ENCODE results near the gene RPL38. TPM values are rescaled to one million over a fixed set of nuclear protein-coding genes. Genes with fewer than 3 reads are reported as not detected.

RPL38 gene
- total and polyA plus RNA-seq, 5 experiments from 2014 or later, result 2,061 to 2,688 (median 2,282) TPM

- H3K4me1 Mint-ChIP-seq, result peaks cover 0 to 15% (median 0%) of the 10 kb centered on the region in 4 donors
- H3K27ac Mint-ChIP-seq, result no peak overlapping the region
- H3K36me3 Mint-ChIP-seq, result no peaks in the 10 kb centered on the region
- H3K27me3 Mint-ChIP-seq, result no peaks in the 10 kb centered on the region
- H3K9me3 Mint-ChIP-seq, result no peaks in the 10 kb centered on the region
- no peak for DNase-seq
- POLR2A ChIA-PET, result no interaction called here
- no peak for ATAC-seq
- H3K4me3 Mint-ChIP-seq, result no peak overlapping the region
Measured at GRCh38 chr17:74237321-74237720, 33.8 kb downstream of the RPL38 start.

GRCh38 chr17:74239172-74239571 is 35.7 kb downstream of the RPL38 start:
- no peak overlapping the region for H3K27ac Mint-ChIP-seq
- H3K4me3 Mint-ChIP-seq, result no peak overlapping the region
- ATAC-seq (no peak), DNase-seq (no peak)
- peaks cover 0 to 12% (median 0%) of the 10 kb centered on the region in 4 donors for H3K4me1 Mint-ChIP-seq
- no peaks in the 10 kb centered on the region for H3K9me3 Mint-ChIP-seq
- peaks cover 0 to 2% (median 0%) of the 10 kb centered on the region in 3 donors for H3K36me3 Mint-ChIP-seq
- no peaks in the 10 kb centered on the region for H3K27me3 Mint-ChIP-seq
- POLR2A ChIA-PET, result no interaction called here

- POLR2A ChIA-PET, result no interaction called here
- no peak for ATAC-seq
- Mint-ChIP-seq H3K4me1 (peaks cover 0 to 3% (median 0%) of the 10 kb centered on the region in 4 donors), H3K27me3 (no peaks in the 10 kb centered on the region), H3K9me3 (no peaks in the 10 kb centered on the region), H3K36me3 (peaks cover 0 to 2% (median 0%) of the 10 kb centered on the region in 3 donors), H3K4me3 (no peak overlapping the region), H3K27ac (peak overlapping the region in 2 of 10 donors; percentile 45 to 65)
- DNase-seq, result no peak
Measured at GRCh38 chr17:74240618-74241205, 37.2 kb downstream of the RPL38 start.

GRCh38 chr17:74241431-74241830 is 38.0 kb downstream of the RPL38 start:
- Mint-ChIP-seq H3K4me1 (peaks cover 0 to 3% (median 0%) of the 10 kb centered on the region in 4 donors), H3K36me3 (peaks cover 0 to 2% (median 0%) of the 10 kb centered on the region in 3 donors), H3K27ac (no peak overlapping the region), H3K9me3 (no peaks in the 10 kb centered on the region), H3K27me3 (no peaks in the 10 kb centered on the region), H3K4me3 (no peak overlapping the region)
- DNase-seq, result no peak
- ATAC-seq, result no peak
- POLR2A ChIA-PET, result no interaction called here

GRCh38 chr17:74241847-74242246 is 38.4 kb downstream of the RPL38 start:
- Mint-ChIP-seq H3K9me3 (no peaks in the 10 kb centered on the region), H3K27ac (no peak overlapping the region), H3K27me3 (no peaks in the 10 kb centered on the region), H3K36me3 (peaks cover 0 to 2% (median 0%) of the 10 kb centered on the region in 3 donors), H3K4me3 (no peak overlapping the region), H3K4me1 (peaks cover 0 to 3% (median 0%) of the 10 kb centered on the region in 4 donors)
- DNase-seq (no peak), ATAC-seq (no peak)
- POLR2A ChIA-PET, result no interaction called here

- Mint-ChIP-seq H3K4me3 (no peak overlapping the region), H3K27ac (peak overlapping the region in 1 of 10 donors; percentile 34), H3K9me3 (no peaks in the 10 kb centered on the region), H3K27me3 (no peaks in the 10 kb centered on the region), H3K4me1 (peaks cover 0 to 3% (median 0%) of the 10 kb centered on the region in 4 donors), H3K36me3 (peaks cover 0 to 2% (median 0%) of the 10 kb centered on the region in 3 donors)
- POLR2A ChIA-PET, result no interaction called here
- no peak for ATAC-seq
- DNase-seq, result no peak
Measured at GRCh38 chr17:74243013-74243755, 39.7 kb downstream of the RPL38 start.

GRCh38 chr17:74244128-74244527 is 40.6 kb downstream of the RPL38 start:
- Mint-ChIP-seq H3K27ac (no peak overlapping the region), H3K4me3 (no peak overlapping the region), H3K27me3 (no peaks in the 10 kb centered on the region), H3K36me3 (peaks cover 0 to 2% (median 0%) of the 10 kb centered on the region in 3 donors), H3K4me1 (peaks cover 0 to 4% (median 2%) of the 10 kb centered on the region in 4 donors), H3K9me3 (no peaks in the 10 kb centered on the region)
- ATAC-seq (no peak), DNase-seq (no peak)
- POLR2A ChIA-PET, result no interaction called here

GRCh38 chr17:74244548-74244947 is 41.1 kb downstream of the RPL38 start:
- DNase-seq (no peak), ATAC-seq (no peak)
- H3K27ac Mint-ChIP-seq, result peak overlapping the region in 1 of 10 donors; percentile 75
- H3K4me1 Mint-ChIP-seq, result peaks cover 2 to 8% (median 4%) of the 10 kb centered on the region in 4 donors
- no peaks in the 10 kb centered on the region for H3K27me3 Mint-ChIP-seq
- no peak overlapping the region for H3K4me3 Mint-ChIP-seq
- peaks cover 0 to 2% (median 0%) of the 10 kb centered on the region in 3 donors for H3K36me3 Mint-ChIP-seq
- POLR2A ChIA-PET, result no interaction called here
- H3K9me3 Mint-ChIP-seq, result no peaks in the 10 kb centered on the region

GRCh38 chr17:74245145-74245831 is 41.8 kb downstream of the RPL38 start:
- no peak overlapping the region for H3K4me3 Mint-ChIP-seq
- H3K27me3 Mint-ChIP-seq, result no peaks in the 10 kb centered on the region
- H3K4me1 Mint-ChIP-seq, result peaks cover 0 to 9% (median 4%) of the 10 kb centered on the region in 4 donors
- peak overlapping the region in 1 of 10 donors; percentile 75 for H3K27ac Mint-ChIP-seq
- no peak for DNase-seq
- POLR2A ChIA-PET, result no interaction called here
- H3K36me3 Mint-ChIP-seq, result peaks cover 0 to 2% (median 0%) of the 10 kb centered on the region in 3 donors
- no peak for ATAC-seq
- no peaks in the 10 kb centered on the region for H3K9me3 Mint-ChIP-seq

GRCh38 chr17:74245871-74246270 is 42.4 kb downstream of the RPL38 start:
- DNase-seq (no peak), ATAC-seq (no peak)
- Mint-ChIP-seq H3K27ac (peak overlapping the region in 2 of 10 donors; percentile 1 to 29), H3K36me3 (peaks cover 0 to 2% (median 0%) of the 10 kb centered on the region in 3 donors), H3K4me1 (peaks cover 0 to 9% (median 5%) of the 10 kb centered on the region in 4 donors), H3K4me3 (no peak overlapping the region), H3K27me3 (no peaks in the 10 kb centered on the region), H3K9me3 (no peaks in the 10 kb centered on the region)
- POLR2A ChIA-PET, result no interaction called here

GRCh38 chr17:74249590-74250270 is 46.3 kb downstream of the RPL38 start:
- H3K27me3 Mint-ChIP-seq, result no peaks in the 10 kb centered on the region
- H3K36me3 Mint-ChIP-seq, result no peaks in the 10 kb centered on the region
- DNase-seq, result no peak
- no peaks in the 10 kb centered on the region for H3K9me3 Mint-ChIP-seq
- peaks cover 0 to 9% (median 6%) of the 10 kb centered on the region in 4 donors for H3K4me1 Mint-ChIP-seq
- POLR2A ChIA-PET, result no interaction called here
- H3K27ac Mint-ChIP-seq, result peak overlapping the region in 1 of 10 donors; percentile 59
- no peak for ATAC-seq
- no peak overlapping the region for H3K4me3 Mint-ChIP-seq

- Mint-ChIP-seq H3K4me1 (peaks cover 0 to 9% (median 6%) of the 10 kb centered on the region in 4 donors), H3K27ac (no peak overlapping the region)
- POLR2A ChIA-PET, result no interaction called here
Measured at GRCh38 chr17:74250324-74250995, 47.0 kb downstream of the RPL38 start.

More at GRCh38 chr17:74250324-74250995, 47.0 kb downstream of the RPL38 start:
- H3K9me3 Mint-ChIP-seq, result no peaks in the 10 kb centered on the region
- no peaks in the 10 kb centered on the region for H3K27me3 Mint-ChIP-seq
- H3K36me3 Mint-ChIP-seq, result no peaks in the 10 kb centered on the region
- no peak overlapping the region for H3K4me3 Mint-ChIP-seq
- ATAC-seq (no peak), DNase-seq (no peak)

Measured in naive thymus-derived CD8-positive, alpha-beta T cell (primary cell).